COR-L47 (cell line): ENCODE results near the gene ATP2C2.

Experiments
- DNase-seq: peaks from one replicate; lab custom pipeline; 2025; lab: John Stamatoyannopoulos, UW

ATP2C2 gene

DNA sequence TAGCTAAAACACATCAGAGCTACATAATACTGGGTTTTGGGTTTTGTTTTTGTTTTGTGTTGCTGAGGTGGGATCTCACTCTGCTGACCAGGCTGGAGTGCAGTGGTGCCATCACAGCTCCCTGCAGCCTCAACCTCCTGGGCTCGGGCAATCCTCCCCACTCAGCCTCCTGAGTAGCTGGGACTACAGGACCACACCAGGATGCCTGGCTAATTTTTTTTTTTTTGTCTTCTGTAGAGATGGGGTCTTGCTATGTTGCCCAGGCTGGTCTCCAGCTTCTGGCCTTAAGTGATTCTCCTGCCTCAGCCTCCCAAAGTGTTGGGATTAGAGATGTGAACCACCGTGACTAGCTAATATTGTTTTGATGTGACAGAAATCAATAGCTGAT is 129.9 kb downstream of the ATP2C2 start:
- DNase-seq, result no peak

DNA sequence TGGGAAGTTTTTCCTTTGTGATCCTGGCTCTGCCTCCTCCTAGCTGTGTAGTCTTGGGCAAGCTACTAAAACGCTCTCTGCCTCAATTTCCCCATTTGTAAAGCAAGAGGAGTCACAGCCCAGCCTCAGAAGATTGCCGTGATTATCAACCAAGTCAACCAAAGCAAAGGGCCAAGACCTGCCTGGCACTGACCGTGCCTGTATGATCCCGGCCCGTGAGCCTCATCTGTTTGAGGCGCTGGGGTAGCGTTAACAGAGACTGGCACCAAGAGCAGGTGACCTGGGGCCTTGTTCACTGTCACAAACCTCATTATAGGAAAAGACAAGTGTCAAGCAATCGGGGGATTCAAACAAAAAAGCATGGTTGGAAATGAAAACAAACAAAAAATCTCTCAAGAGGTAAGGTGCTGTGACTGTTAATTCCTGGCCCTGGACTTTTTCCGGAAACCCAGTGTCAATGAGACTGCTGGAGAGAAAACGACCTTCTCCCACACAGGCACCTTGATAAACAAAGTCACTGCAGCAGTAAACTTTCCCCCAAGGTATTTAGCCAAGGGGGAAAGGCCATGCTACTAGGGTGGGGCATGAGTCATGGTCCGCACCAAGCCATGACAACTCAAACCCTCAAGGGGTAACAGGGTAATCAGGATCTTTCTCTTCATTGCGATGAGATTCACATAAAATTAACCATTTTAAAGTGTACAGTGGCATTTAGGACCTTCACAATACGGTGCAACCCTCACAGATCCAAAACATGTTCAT is 130.7 kb downstream of the ATP2C2 start:
- DNase-seq, result no peak

DNA sequence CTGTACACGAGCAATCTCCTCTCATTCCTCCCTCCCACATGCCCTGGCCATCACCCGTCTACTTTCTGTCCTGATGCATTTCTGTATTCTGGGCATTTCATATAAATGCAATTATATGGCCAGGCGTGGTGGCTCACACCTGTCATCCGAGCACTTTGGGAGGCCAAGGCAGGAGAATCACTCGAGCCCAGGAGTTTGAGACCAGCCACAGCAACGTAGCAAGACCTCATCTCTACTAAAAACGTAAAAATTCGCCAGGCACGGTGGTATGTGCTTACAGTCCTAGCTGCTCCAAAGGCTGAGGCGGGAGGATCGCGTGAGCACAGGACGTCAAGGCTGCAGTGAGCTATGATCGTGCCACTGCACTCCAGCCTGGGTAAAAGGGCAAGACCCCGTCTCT is 131.3 kb downstream of the ATP2C2 start:
- DNase-seq, result no peak

DNA sequence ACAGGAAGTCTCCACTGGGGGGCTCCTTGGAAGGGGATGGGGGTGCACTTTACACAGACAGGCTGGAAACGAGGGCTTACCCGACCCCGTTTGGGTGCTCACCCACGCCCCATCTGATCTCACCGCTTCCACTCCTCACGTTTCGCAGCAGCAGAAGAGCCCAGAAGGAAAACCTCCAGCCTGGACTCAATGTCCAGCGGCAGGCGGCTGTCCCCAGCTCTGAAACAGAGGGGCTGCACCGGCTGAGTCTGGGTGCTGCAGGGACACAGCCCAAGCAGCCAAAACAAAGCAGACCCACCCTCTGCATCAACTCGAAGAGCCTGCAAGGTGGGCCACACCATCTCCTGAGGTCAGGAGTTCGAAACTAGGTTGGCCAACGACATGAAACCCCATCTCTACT is 132.2 kb downstream of the ATP2C2 start:
- no peak for DNase-seq

DNA sequence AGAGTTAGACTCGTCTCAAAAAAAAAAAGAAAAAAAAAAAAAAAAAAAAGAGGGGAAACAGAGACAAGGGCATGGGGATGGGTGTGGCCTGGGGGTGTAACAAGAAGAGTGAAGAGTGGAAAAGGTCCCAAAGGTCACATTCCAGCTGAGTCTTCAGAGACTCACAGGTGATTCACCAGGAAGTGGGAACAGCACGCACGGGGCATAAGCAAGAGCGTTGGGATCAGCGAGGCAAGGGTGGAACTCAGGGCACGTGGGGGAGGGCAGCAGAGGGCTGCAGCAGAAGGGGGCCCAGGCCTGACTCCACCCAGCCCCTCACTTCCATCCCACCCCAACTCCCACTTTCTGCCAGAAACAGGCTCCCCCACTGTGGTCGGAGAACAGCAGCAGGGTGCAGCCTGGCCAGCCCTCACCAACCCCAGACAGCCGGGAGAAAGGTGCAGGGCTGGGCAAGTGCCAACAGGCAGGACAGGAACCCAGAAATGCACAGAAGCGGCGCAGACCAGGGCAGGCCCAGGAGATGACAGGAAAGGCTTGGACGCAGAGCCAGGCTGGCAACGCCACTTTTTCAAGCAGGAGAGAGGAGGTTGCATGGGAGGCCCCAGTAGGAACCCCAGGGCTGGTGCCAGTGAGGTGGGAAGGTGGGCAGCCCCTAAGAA is 132.9 kb downstream of the ATP2C2 start:
- no peak for DNase-seq

DNA sequence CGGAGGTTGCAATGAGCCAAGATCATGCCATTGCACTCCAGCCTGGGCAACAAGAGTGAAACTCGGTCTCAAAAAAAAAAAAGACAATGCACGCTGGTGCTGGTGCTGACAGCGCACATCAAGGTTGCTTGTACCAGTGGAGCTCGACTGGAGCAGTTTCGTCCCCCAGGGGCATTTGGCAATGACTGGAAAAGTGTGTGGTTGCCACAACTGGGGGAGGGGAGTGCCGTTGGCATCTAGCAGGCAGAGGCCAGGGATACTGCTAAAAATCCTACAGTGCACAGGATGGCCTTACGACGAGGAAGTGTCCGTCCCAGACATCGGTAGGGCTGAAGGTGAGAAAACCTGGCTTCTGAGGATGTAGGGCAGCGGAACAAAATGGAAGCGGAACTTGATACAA is 133.7 kb downstream of the ATP2C2 start:
- DNase-seq, result no peak

DNA sequence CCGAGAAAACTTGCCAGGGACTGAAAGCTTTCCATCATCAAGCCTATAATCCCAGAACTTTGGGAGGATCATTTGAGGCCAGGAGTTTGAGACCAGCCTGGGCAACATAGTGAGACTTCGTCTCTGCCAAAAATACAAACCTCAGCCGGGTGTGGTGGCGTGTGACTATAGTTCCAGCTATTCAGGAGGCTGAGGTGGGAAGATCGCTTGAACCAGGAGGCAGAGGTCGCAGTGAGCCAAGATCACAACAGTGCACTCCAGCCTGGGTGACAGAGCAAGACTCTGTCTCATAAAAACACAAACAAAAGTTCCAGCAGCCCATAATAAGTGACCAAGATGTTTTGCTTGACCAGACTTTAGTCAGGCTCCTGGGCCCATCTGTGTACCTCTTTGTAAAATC is 134.2 kb downstream of the ATP2C2 start:
- no peak for DNase-seq

DNA sequence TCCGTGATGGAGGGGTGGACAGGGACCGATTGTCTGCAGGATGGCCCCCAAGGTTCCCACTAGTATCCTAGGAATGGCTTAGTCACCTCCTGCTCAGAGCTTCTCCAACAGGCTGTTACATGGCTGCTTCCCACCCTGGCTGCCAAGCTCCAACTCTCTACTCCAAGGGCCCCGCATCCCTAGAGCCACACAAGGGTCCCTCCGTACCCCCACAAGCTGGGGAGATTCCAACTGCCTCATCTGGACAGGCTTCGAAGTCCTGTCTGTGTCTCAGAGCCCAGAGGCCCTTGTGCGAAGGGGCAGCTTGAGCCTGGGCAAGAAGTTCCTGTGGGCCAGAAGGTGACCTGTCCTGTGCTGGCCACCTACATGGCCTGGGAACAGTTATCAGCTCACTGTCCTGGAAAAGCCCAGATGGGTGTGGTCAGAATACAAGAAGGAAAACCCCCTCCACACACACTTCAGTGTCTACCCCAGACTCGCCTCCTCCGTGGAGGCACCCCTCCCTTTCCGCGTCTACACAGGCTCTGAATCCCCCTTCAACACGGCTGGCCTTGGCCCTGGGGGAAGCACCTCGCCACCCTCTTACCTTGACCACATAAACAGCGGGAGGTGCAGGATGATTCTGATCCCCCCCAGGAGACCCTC is 135.5 kb downstream of the ATP2C2 start:
- no peak for DNase-seq

DNA sequence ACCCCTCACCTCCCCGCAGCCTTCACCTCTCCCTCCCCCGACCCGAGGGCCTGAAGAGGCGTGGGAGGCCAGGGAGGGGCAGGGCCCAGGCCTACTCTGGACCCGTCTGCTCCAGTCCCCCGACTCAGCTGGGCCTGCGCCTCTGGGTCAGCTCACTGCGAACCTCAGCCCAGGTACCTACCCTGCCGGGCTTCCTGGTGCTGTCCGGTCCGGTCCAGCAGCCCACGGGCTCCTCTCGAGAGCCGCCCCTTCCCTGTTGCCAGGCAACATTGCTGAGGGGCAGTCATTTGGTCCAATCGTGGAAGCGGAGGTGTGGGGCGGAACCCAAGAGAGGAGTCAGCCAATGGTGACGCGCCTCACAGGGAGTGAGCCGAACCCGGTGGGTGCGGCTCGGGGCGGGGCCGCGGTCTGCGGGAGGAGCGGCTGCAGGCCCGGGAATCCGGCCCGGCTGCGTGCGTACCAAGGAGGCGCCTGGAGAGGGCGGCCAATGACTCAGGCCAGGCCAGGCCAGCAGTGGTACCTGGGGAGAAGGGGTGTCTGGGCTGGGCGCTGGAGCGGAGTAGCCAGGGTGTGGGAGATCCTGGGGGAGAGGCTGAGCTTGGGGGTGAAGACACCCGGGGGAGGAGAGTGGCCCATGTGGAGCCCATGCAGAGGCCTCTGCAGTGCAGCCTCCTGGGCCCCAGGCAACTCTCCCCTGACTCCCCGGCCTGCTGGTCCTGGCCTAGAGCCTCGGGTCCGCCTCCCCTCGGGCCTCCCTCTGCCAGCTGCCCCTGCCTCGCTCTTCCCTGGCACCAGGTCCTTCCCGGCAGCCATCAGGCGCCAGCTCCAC is 136.3 kb downstream of the ATP2C2 start, which contains the start of gene MEAK7:
Gene MEAK7 (minus strand): TSS at position 240 of the 829 bp plus-strand sequence. CDS start 6,573 bp downstream, outside the sequence.
- peak; percentile 98 for DNase-seq

DNA sequence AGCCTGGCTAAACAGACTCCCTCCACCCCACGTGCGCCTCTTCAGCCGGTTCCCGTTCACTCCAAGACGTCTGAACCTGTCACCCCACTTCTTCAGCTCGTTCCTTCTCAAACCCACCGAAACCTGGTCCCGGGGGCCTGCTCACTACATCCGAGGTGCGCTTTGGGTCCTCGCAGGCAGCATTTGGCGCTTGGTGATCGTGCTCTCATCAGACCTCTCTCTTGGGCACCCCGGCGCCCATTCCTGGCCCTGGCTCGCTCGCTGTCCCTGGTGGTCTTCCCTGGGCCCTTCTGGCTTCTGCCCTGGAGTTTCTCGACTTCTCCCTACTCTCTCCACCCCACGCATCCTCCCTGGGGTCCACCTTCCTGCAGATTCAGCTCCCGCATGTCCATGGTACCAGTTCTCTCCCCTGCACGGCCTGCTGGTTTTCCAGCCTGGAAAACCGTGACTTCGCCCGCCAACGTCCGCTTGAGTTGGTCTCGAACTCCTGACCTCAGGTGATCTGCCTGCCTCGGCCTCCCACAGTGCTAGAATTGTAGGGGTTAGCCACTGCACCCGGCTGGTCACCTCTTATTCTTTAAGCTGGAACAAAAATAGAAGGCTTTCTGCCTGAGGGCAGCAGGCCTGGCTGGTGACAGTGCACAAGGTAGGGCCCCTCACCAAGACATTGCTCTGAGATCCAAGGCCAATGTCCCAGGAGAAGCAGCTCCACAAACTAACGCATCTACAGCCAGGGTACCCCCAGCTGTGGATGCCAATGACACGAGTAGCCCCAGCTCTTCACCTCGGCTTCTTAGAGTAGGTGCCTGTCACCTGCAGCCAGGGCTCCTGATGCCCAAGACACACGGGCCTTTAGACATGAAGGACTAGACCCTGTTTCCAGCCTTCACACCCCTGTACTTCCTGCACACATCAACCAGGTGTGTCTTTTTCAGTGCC is 137.2 kb downstream of the ATP2C2 start:
- no peak for DNase-seq

DNA sequence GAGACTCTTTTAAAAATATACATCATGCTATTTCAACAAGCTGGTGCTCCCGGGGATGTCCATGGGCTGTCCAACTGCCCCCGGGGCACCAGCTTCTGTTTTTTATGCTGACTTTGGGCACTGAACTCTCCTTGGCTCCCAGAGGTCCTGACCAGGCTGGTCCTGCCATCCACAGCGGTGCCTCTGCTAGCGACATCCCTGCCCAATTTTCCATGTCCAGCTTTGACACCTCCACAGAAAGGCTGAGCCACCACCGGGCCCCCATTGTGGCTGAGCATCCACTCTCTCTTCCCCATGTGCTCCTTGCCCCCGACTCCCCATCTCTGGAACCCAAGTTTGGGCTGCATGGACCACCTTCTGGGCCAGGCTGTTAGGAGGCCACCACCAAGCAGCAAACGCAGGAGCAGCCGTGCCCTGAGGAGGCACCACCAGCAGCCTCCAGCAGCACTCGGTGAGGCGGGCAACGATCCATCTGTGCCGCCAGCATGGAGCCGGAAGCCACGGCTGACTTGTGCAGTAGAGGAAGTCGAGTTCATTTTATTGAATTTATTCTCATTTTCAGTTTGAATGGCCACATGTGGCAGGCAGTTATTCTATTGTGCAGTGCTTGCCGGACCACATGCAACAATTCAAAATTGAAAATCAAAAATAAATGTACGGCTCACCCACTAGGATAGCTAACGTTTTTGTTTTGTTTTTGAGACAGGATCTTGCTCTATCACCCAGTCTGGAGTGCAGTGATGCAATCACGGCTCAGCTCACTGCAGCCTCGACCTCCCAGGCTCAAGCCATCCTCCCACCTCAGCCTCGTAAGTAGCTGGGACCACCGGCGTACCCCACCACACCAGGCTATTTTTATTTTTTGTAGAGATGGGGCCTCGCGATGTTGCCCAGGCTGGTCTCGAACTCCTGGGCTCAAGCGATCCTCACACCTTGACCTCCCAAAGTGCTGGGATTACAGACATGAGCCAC is 139.0 kb downstream of the ATP2C2 start:
- DNase-seq, result no peak

DNA sequence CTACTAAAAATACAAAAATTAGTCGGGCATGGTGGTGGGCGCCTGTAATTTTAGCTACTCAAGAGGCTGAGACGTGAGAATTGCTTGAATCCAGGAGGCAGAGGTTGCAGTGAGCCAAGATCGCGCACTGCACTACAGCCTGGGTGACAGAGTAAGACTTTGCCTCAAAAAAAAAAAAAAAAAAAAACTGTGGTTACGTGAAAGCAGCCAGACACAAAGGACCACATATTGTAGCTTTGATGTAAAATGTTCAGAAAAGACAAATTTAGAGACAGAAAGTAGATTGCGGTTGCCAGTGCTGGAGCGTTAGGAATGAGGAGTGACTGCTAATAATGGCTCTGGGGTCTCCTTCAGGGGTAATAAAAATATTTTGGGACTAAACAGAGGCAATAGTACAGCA is 140.2 kb downstream of the ATP2C2 start:
- DNase-seq, result no peak

DNA sequence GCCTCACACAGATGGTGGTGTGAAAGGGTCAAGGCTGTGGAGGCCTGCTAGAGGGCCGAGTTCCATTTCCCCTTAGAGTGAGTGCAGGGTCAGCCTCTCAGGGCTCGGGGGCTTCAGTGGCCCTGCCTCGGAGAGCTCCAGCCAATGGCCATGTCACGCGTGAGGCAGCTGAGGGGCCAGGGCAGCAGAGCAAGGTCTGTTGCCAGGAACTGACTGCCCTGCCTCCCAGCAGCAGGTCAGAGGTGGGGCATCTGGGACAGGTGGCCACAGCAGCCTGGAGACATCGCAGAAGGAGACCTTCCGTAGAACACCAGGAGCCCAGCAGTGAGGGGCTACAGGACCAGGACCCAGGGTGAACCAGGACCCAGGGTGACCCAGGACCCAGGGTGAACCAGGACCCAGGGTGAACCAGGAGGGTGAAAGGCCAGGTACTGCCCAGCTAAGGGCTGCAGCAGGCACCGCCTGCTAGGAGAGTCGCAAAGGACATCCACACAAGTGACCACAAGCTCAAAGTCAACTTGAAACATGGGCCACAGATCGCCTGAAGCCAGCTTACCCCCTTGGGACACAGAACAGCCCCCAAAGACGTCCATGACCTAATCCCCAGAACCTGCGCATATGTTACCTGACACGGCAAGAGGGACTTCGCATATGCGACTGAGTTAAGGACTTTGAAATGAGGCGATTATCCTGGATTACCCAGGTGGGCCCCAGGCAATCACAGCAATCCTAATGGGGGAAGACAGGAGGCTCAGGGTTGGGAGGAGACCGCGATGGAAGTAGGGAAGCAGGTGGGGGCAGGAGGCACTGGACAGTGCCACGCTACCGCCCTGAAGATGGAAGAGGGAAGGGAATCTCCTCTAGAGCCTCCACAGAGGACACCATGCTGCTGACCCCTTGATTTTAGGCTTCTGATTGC is 141.0 kb downstream of the ATP2C2 start:
- DNase-seq, result no peak

DNA sequence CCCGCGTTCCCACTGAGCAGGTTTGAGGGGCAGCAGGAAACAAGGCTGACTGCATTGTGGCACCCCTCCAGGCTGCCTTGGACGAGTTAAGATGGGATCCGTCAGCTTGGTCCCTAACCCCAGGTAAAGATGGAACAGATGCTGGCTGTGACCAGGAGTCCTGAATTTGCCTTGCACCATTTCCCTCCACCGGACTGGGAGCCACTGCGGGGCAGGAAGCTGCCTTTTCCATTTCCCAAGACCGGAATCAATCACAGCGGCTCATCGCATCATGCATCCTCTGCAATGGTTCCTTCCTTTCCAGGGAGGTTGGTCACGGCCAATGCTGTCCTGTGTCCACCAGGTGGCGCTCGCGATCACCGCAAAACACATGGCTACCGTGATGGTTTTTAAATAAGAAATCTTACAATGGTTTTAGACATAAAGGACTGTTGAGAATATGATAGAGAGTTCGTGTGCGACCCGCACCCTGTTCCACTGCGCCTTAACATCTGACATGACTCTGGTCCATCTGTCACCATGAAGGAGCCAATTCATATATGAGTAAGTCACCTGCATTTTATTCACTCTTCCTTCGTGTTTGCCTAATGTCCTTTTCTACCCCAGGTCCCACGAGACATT is 143.0 kb downstream of the ATP2C2 start:
- peak; percentile 67 for DNase-seq

DNA sequence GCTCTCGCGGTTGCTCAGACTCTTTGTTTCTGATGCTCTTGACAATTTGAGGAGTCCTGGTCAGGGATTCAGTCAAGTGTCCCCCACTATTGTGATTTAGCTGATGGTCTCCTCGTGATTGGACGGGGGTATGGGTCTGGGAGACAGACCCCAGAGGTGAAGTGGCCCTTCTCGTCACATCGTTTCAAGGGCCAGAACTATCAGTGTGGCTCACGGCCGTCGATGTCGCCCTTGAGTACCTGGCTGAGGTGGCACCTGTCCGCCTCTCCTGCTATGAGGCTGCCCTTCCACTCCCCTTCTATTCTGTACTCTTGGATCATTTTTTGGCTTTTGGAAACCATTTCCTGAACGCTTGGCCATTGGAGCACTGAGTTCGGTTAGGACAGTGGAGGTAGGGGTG is 143.5 kb downstream of the ATP2C2 start:
- no peak for DNase-seq

DNA sequence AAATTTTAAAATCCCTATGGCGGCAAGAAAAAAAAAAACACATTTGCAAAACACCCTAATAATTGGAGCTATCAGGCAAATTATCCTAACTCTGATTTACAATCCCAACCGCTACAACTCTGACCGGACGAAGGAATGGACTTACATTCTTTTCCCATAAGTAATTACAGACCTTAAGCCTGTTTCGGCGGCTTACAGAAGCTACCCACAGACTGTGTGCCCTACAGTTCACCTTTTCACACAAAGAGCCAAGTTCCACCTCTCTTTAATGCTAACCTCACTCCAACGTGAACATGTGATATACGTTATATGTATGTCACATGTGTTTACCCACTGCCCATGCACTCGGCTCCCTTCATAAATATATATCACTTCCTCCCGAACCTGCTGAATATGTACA is 144.8 kb downstream of the ATP2C2 start:
- no peak for DNase-seq

DNA sequence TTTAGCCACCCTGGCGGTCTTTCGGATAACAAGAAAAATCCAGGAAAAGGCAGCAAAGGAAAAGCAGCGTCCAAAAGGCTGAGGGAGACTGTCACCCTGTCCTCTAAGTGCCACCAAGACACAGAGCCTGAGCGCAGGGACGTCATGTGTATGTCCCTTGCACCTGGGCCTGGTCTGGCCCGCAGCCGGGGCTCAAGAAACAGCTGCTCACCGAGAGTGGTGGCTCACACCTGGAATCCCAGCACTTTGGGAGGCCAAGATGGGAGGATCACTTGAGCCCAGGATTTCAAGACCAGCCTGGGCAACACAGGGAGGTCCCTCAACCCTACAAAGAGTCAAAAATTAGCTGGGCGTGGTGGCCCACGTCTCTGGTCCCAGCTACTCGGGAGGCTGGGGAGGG is 145.3 kb downstream of the ATP2C2 start:
- no peak for DNase-seq
